Prostate gland (tissue), 2 donors: ENCODE results near the gene APOC1.

Source experiments
- POLR2A ChIP-seq: fragments of 450-650 bp; IDR thresholded peaks from one replicate; pipeline ENCODE4 v1.6.1; 2016; ENCODE audit warnings: antibody characterized with exemption, mild to moderate bottlenecking
- POLR2AphosphoS5 ChIP-seq: sonication (generic); formaldehyde crosslinking; IDR thresholded peaks from one replicate; pipeline ENCODE4 v1.6.1; 2017; ENCODE audit warnings: antibody characterized with exemption
- TF ChIP-seq, protein P1 (sequence below), 4 experiments: fragments of 200-600 bp in 2 of 4; fragments of 450-650 bp in 2 of 4; sonication (generic) in 2 of 4; IDR thresholded peaks; 1 replicate in 3 of 4; 2 replicates in 1 of 4; pipeline ENCODE4 v1.5.1; 2016 to 2019; ENCODE audit warnings: antibody characterized with exemption in 4 of 4, mild to moderate bottlenecking in 2 of 4, moderate library complexity in 2 of 4

DNA sequence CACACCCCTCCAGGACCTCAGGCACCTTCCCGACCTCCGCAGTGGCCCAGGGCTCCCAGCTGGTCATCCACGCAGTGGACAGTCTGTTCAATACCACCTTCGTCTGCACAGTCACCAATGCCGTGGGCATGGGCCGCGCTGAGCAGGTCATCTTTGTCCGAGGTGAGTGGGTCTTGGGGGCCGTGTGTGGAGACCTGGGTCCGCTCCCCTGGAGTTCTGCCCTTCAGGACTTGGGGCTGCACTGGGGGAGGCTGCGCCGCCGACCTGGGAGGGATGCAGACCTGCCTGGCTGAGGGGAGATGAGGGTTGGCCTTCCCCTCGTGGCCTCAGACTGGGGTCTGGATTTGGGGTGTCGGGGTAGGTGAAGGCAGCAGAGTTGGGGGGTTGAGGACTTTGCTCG lies 40.1 kb upstream of the APOC1 start:
- TF ChIP-seq, protein P1, sequence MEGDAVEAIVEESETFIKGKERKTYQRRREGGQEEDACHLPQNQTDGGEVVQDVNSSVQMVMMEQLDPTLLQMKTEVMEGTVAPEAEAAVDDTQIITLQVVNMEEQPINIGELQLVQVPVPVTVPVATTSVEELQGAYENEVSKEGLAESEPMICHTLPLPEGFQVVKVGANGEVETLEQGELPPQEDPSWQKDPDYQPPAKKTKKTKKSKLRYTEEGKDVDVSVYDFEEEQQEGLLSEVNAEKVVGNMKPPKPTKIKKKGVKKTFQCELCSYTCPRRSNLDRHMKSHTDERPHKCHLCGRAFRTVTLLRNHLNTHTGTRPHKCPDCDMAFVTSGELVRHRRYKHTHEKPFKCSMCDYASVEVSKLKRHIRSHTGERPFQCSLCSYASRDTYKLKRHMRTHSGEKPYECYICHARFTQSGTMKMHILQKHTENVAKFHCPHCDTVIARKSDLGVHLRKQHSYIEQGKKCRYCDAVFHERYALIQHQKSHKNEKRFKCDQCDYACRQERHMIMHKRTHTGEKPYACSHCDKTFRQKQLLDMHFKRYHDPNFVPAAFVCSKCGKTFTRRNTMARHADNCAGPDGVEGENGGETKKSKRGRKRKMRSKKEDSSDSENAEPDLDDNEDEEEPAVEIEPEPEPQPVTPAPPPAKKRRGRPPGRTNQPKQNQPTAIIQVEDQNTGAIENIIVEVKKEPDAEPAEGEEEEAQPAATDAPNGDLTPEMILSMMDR (IDR thresholded peaks at IDR 0.05) = no peak
- no peak for TF ChIP-seq POLR2A
- no peak for TF ChIP-seq POLR2AphosphoS5
